ENCODE results near the gene ZEB1.

- TF ChIP-seq CTCF (IDR thresholded peaks at IDR 0.05) (no peak), SIN3A (IDR thresholded peaks at IDR 0.05; ENCODE audit: borderline replicate concordance, insufficient read depth, low read depth, low read length) (no peak)
These were observed 99.5 kb downstream of the ZEB1 start for GRCh38 chr10:31418481-31418880.
